ENCODE measurements around the gene TARS3. TPM values are rescaled to one million over a fixed set of nuclear protein-coding genes. Genes with fewer than 3 reads are reported as not detected.

The TARS3 gene
- total RNA-seq, 6 experiments from 2014 or later = 4.5 to 9.4 (median 5.3) TPM

DNA sequence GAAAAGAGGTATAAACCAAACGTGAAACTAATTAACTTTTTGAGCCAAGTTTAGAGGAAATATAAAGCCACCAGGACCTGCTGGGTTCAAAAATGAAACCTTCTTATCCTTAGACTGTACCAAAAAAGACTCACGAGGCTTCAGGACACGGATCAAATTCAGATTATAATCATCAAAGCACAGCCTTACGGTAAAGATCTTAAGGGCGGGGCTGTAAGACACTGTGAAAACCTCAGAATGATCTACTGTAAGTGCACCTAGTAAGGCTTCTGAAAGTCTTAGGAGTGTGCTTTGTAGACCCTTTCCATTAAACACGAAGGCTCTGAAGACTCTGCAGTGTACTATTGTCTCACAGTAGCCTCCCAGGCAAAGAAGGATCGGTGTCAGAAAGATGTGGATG, 26.8 kb downstream of the TARS3 start:
- Histone ChIP-seq H3K9me3 (no peaks in the 10 kb centered on the region), H3K4me3 (no peak overlapping the region), H3K27ac (no peak overlapping the region), H3K27me3 (no peaks in the 10 kb centered on the region), H3K36me3 (peaks cover 0 to 57% (median 26%) of the 10 kb centered on the region in 4 donors), H3K4me1 (no peaks in the 10 kb centered on the region)
- 85% methylated on average over 6 of the region's 7 CpGs for WGBS (ENCODE audit: insufficient coverage, low coverage, low lambda C conversion rate, missing lambda C conversion rate)
- no peak for DNase-seq
- TF ChIP-seq, protein P1, sequence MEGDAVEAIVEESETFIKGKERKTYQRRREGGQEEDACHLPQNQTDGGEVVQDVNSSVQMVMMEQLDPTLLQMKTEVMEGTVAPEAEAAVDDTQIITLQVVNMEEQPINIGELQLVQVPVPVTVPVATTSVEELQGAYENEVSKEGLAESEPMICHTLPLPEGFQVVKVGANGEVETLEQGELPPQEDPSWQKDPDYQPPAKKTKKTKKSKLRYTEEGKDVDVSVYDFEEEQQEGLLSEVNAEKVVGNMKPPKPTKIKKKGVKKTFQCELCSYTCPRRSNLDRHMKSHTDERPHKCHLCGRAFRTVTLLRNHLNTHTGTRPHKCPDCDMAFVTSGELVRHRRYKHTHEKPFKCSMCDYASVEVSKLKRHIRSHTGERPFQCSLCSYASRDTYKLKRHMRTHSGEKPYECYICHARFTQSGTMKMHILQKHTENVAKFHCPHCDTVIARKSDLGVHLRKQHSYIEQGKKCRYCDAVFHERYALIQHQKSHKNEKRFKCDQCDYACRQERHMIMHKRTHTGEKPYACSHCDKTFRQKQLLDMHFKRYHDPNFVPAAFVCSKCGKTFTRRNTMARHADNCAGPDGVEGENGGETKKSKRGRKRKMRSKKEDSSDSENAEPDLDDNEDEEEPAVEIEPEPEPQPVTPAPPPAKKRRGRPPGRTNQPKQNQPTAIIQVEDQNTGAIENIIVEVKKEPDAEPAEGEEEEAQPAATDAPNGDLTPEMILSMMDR (IDR thresholded peaks at IDR 0.05) = no peak
- no peak for TF ChIP-seq POLR2A (IDR thresholded peaks at IDR 0.05)
- no peak for ATAC-seq
- intact Hi-C loops (cut with DNase I) = no loop called here

DNA sequence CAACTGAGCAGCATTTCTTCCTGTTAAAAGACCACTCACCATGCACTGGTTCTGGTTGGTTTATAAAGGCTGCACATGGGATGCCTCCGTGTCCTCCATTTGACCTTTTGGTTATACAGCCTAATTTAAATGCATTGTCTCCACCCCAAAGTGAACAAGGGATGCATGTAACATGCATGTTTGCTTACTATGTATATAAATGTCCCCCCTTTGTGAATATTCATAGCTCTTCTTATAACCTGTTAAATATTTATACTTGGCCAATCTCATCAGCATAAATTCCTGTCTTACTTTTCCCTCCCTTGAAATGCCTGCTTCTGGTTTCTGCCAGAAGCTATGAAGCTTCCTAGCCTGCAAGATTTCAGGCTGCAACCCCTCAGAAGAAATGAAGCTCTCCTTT, 27.4 kb downstream of the TARS3 start:
- H3K4me3 ChIP-seq = no peak overlapping the region
- intact Hi-C loops (cut with DNase I) = no loop called here
- no peak for ATAC-seq
- H3K27ac ChIP-seq = no peak overlapping the region
- WGBS (ENCODE audit: insufficient coverage, low coverage, low lambda C conversion rate, missing lambda C conversion rate) = 100% methylated on average over 1 of the region's 1 CpG
- no peak for DNase-seq
- H3K4me1 ChIP-seq = no peaks in the 10 kb centered on the region
- TF ChIP-seq POLR2A (IDR thresholded peaks at IDR 0.05) = no peak
- TF ChIP-seq, protein P1 (IDR thresholded peaks at IDR 0.05) = no peak
- no peaks in the 10 kb centered on the region for H3K27me3 ChIP-seq
- H3K9me3 ChIP-seq = no peaks in the 10 kb centered on the region
- peaks cover 0 to 51% (median 22%) of the 10 kb centered on the region in 4 donors for H3K36me3 ChIP-seq

DNA sequence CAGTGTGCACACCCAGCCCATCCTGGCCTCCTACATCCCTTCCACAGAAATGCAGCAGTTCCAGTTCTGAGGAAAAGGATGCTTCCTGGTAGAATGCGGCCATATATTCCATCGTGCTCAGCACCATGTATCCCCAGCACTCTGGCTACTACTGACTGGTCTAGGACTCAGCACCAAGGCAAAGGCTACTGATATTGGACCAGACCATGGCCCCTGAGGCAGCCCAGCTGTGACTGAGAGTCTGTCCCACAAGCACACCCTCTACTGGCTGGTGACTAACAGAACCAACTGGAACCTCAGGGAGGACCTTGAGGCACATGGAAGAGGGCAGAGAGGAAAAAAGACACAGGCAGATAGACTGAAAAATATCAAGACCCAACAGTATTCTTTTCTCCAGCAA, 30.0 kb downstream of the TARS3 start:
- TF ChIP-seq, protein P1 (IDR thresholded peaks at IDR 0.05) = no peak
- no peak for TF ChIP-seq POLR2A (IDR thresholded peaks at IDR 0.05)
- Histone ChIP-seq H3K27me3 (no peaks in the 10 kb centered on the region), H3K4me3 (no peak overlapping the region), H3K9me3 (no peaks in the 10 kb centered on the region), H3K36me3 (peaks cover 0 to 25% (median 13%) of the 10 kb centered on the region in 4 donors), H3K27ac (no peak overlapping the region), H3K4me1 (no peaks in the 10 kb centered on the region)
- ATAC-seq (peak in 1 of 4 donors; percentile 24), DNase-seq (no peak)
- 100% methylated on average over 2 of the region's 2 CpGs for WGBS (ENCODE audit: insufficient coverage, low coverage, low lambda C conversion rate, missing lambda C conversion rate)
- intact Hi-C loops (cut with DNase I) = no loop called here

DNA sequence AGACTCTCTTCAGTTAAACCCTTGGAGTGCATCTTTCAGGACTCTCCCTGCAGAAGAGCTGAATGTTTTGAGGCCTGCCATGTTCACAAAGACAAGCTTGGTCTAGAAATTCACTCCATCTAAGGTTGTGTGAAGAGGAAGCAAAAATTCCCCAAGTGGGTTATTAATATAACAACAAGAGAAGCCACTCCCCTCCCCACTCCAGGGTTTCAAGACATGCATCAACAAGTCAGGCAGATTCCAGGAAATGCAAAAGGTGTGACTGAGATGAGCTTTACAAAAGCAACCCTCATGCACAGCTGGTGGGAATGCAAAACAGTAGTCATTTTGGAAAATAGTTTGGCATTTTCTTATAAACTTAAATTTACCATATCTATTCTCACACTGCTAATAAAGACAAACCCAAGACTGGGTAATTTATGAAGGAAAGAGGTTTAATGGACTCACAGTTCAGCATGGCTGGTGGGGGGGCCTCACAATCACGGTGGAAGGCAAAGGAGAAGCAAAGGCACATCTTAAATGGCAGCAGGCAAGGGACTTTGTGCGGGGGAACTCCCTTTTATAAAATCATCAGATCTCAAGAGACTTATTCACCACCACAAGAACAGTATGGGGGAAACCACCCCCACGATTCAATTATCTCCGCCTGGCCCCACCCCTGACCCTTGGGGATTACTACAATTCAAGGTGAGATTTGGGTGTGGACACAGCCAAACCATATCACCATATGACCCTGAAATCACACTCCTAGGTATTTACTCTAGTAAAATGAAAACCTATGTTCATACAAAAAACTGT, 31.3 kb downstream of the TARS3 start:
- no peak overlapping the region for H3K27ac ChIP-seq
- H3K27me3 ChIP-seq = no peaks in the 10 kb centered on the region
- no peaks in the 10 kb centered on the region for H3K9me3 ChIP-seq
- DNase-seq = no peak
- TF ChIP-seq POLR2A (IDR thresholded peaks at IDR 0.05) = no peak
- TF ChIP-seq, protein P1 (IDR thresholded peaks at IDR 0.05) = no peak
- no peak overlapping the region for H3K4me3 ChIP-seq
- ATAC-seq = no peak
- no peaks in the 10 kb centered on the region for H3K4me1 ChIP-seq
- 93% methylated on average over 3 of the region's 4 CpGs for WGBS (ENCODE audit: insufficient coverage, low coverage, low lambda C conversion rate, missing lambda C conversion rate)
- peaks cover 0 to 16% (median 8%) of the 10 kb centered on the region in 4 donors for H3K36me3 ChIP-seq
- intact Hi-C loops (cut with DNase I) = no loop called here

Measured in right lobe of liver (tissue), 6 donors.